Measurements from ENCODE around the gene GRIN2B.

Gene GRIN2B

DNA sequence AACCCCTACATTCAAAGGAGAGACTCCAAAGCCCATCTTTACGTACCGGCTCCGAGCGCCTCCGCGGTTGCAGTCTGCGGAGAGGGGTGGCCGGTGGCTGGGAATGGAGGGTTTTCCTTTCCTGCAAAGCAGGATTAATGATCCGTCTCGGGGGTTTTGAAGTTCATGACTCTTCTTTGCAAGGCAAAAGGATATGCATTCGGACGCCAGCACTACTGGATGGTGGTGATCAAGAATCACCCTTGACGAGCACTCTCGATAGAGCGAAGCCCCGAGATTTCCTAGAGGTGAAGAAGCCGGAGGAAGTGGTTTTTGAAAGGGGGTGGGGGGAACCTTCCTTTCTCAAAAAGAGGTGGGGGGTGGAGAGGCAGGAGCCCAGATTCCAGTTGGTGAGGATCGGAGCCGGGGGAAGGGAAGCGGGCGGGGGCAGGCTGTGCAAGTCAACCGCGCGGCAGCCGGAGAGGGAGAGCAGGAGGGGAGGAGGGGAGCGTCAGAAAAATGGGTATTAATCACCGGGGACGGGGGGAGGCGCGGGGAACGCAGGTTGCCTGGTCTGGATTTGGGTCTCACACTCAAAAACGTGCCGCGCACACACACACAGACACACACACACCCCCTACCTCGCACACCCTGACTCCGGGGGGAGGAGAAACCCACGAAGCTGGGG lies at the start of gene GRIN2B:
TSS of gene GRIN2B (minus strand) at position 307 of the 667 bp plus-strand sequence. CDS start 115,394 bp downstream, outside the sequence.
- no peak for DNase-seq
- Histone ChIP-seq H3K9me3 (replicated peaks; ENCODE audit: insufficient read depth, low read length) (no peaks in the 10 kb centered on the region), H3K27ac (ENCODE audit: low read length) (no peak within 1 kb of the TSS), H3K27me3 (replicated peaks; ENCODE audit: insufficient read depth, low read length) (no peaks in the 10 kb centered on the region), H2AFZ (ENCODE audit: low read length) (peak within 1 kb of the TSS; percentile 28), H3K4me1 (ENCODE audit: low read length) (no peaks in the 10 kb centered on the region), H3K9ac (ENCODE audit: low read length) (no peak within 1 kb of the TSS), H3K9me2 (replicated peaks; ENCODE audit: insufficient read depth, low read length) (no peaks in the 10 kb centered on the region), H3K4me2 (ENCODE audit: low read depth, low read length) (peak within 1 kb of the TSS; percentile 78), H3K79me2 (ENCODE audit: low read length) (no peaks in the 10 kb centered on the region), H4K20me1 (ENCODE audit: insufficient read depth, low read length) (no peaks in the 10 kb centered on the region), H3F3A (ENCODE audit: insufficient read depth, low read length) (no peaks in the 10 kb centered on the region), H3K36me3 (replicated peaks; ENCODE audit: insufficient read depth, low read length) (no peaks in the 10 kb centered on the region), H3K4me3 (ENCODE audit: low read length) (peak within 1 kb of the TSS; percentile 20; the same call in 1 of the 2 replicates)
- TF ChIP-seq EZH2phosphoT487 (IDR thresholded peaks at IDR 0.05; ENCODE audit: low read length), result no peak
- TF ChIP-seq EZH2 (optimal IDR thresholded peaks at IDR 0.05; ENCODE audit: low read depth, low read length), result no peak
- TF ChIP-seq, protein P1, sequence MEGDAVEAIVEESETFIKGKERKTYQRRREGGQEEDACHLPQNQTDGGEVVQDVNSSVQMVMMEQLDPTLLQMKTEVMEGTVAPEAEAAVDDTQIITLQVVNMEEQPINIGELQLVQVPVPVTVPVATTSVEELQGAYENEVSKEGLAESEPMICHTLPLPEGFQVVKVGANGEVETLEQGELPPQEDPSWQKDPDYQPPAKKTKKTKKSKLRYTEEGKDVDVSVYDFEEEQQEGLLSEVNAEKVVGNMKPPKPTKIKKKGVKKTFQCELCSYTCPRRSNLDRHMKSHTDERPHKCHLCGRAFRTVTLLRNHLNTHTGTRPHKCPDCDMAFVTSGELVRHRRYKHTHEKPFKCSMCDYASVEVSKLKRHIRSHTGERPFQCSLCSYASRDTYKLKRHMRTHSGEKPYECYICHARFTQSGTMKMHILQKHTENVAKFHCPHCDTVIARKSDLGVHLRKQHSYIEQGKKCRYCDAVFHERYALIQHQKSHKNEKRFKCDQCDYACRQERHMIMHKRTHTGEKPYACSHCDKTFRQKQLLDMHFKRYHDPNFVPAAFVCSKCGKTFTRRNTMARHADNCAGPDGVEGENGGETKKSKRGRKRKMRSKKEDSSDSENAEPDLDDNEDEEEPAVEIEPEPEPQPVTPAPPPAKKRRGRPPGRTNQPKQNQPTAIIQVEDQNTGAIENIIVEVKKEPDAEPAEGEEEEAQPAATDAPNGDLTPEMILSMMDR (IDR thresholded peaks at IDR 0.05; ENCODE audit: low read length), result no peak

DNA sequence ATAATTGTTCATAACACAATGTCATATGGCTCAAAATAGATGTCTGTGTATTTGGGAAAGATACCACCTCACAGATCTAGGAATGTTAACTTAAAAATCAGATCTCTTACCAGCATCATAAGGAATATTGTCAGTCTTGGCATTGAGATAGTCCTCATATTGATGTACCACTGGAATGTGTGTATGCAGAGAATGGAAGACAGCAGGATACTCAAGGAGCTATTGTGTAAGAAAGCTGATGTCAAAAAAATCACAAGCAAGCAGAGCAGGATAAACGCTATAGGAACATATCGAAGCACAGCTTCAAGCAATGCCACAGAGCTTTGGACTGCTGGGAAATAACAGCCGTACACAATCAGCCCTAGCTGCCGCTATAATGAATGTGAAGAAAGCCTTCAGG lies 45.1 kb upstream of the GRIN2B start:
- H3K9me3 ChIP-seq (replicated peaks; ENCODE audit: insufficient read depth, low read length), result no peaks in the 10 kb centered on the region
- no peaks in the 10 kb centered on the region for H3K79me2 ChIP-seq (ENCODE audit: low read length)
- H3K4me2 ChIP-seq (ENCODE audit: low read depth, low read length), result no peak overlapping the region
- H2AFZ ChIP-seq (ENCODE audit: low read length), result no peak overlapping the region
- H3K27me3 ChIP-seq (replicated peaks; ENCODE audit: insufficient read depth, low read length), result no peaks in the 10 kb centered on the region
- no peak overlapping the region for H3K4me3 ChIP-seq (ENCODE audit: low read length)
- H3K27ac ChIP-seq (ENCODE audit: low read length), result no peak overlapping the region
- no peaks in the 10 kb centered on the region for H3K36me3 ChIP-seq (replicated peaks; ENCODE audit: insufficient read depth, low read length)
- H3K9me2 ChIP-seq (replicated peaks; ENCODE audit: insufficient read depth, low read length), result no peaks in the 10 kb centered on the region
- no peak overlapping the region for H3K9ac ChIP-seq (ENCODE audit: low read length)
- TF ChIP-seq EZH2 (optimal IDR thresholded peaks at IDR 0.05; ENCODE audit: low read depth, low read length) (no peak), EZH2phosphoT487 (IDR thresholded peaks at IDR 0.05; ENCODE audit: low read length) (no peak)
- TF ChIP-seq, protein P1 (IDR thresholded peaks at IDR 0.05; ENCODE audit: low read length), result no peak
- H3F3A ChIP-seq (ENCODE audit: insufficient read depth, low read length), result no peaks in the 10 kb centered on the region
- H4K20me1 ChIP-seq (ENCODE audit: insufficient read depth, low read length), result no peaks in the 10 kb centered on the region
- H3K4me1 ChIP-seq (ENCODE audit: low read length), result no peaks in the 10 kb centered on the region
- no peak for DNase-seq

DNA sequence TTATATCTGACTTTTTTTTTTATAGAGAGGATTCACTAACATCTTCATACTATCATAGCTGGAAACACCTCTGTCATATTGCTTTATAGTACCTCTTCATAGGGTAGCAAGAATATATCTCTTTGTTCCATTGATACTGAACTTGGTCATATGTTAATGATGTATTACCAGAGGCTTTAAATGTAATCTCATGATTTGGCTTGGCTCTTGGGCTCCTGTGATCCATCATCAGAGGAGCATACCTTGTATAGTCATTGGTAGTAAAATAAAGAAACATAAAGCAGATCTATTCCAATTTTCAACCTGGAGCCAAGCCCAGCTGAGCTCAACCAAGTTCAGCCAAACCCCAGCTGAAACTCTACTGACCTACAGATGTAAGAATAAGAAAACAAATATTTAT lies 43.2 kb upstream of the GRIN2B start:
- no peak for DNase-seq
- Histone ChIP-seq H3K36me3 (replicated peaks; ENCODE audit: insufficient read depth, low read length) (no peaks in the 10 kb centered on the region), H3K9me2 (replicated peaks; ENCODE audit: insufficient read depth, low read length) (no peaks in the 10 kb centered on the region), H3K27ac (ENCODE audit: low read length) (no peak overlapping the region), H3K4me2 (ENCODE audit: low read depth, low read length) (no peak overlapping the region), H3K4me1 (ENCODE audit: low read length) (no peaks in the 10 kb centered on the region), H4K20me1 (ENCODE audit: insufficient read depth, low read length) (no peaks in the 10 kb centered on the region), H3K9me3 (replicated peaks; ENCODE audit: insufficient read depth, low read length) (no peaks in the 10 kb centered on the region), H3F3A (ENCODE audit: insufficient read depth, low read length) (no peaks in the 10 kb centered on the region), H3K9ac (ENCODE audit: low read length) (no peak overlapping the region), H3K27me3 (replicated peaks; ENCODE audit: insufficient read depth, low read length) (no peaks in the 10 kb centered on the region), H3K4me3 (ENCODE audit: low read length) (no peak overlapping the region), H3K79me2 (ENCODE audit: low read length) (no peaks in the 10 kb centered on the region), H2AFZ (ENCODE audit: low read length) (no peak overlapping the region)
- TF ChIP-seq EZH2 (optimal IDR thresholded peaks at IDR 0.05; ENCODE audit: low read depth, low read length) (no peak), EZH2phosphoT487 (IDR thresholded peaks at IDR 0.05; ENCODE audit: low read length) (no peak)
- TF ChIP-seq, protein P1 (IDR thresholded peaks at IDR 0.05; ENCODE audit: low read length), result no peak
